Endometrial microvascular endothelial cells (primary cell): Measurements from ENCODE around the gene BAZ1B. TPM values are rescaled to one million over a fixed set of nuclear protein-coding genes. Genes with fewer than 3 reads are reported as not detected.
"Not testable (repeated sequence)": the region's sequence is repeated elsewhere in the genome, so short reads cannot be mapped to it uniquely, and the experiment has no call there.

Experiments
- in situ Hi-C: cut with HindIII; loops from 2 replicates; pipeline ENCODE4 v1.10.0; 2017; ENCODE audit warnings: low sequenced_read_pairs, low pct_unique_long_range_greater_than_20kb; ENCODE audit errors: inconsistent ontology term
- total RNA-seq: library from RNA; depleted of rRNA; stranded (reverse); fragments of >200 nt; gene quantifications from one replicate; pipeline ENCODE4 v1.2.3, GENCODE V29; 2015; ENCODE audit errors: inconsistent ontology term

BAZ1B gene
- total RNA-seq, 1 donor from 2014 or later = 35.7 TPM

DNA sequence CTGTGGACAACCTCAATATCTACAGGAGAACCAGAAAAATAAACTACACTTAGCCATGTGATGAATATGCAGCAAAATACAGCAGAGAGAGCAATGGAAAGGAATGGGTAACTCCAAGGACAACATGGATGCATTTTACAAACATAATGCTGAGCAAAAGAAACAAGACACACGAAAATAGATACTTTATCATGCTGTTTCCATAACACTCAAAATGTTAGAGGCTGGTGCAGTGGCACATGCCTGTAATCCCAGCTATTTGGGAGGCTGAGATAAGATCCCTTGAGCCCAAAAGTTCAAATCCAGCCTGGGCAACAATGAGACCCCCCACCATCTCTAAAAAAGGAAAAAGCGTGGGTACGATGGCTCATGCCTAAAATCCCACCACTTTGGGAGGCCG is 27.1 kb upstream of the BAZ1B start:
- in situ Hi-C loops = no loop called here

DNA sequence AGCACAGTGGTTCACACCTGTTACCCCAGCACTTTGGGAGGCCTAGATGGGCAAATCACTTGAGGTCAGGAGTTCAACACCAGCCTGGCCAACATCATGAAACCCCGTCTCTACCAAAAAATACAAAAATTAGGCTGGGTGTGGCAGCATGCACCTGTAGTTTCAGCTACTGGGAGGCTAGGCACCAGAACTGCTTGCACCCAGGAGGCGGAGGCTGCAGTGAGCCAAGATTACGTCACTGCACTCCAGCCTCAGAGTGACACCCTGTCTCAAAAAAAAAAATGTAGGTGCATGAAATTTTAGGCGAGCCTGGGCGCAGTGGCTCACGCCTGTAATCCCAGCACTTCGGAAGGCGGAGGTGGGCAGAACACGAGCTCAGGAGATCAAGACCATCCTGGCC is 25.7 kb upstream of the BAZ1B start:
- in situ Hi-C loops = no loop called here

DNA sequence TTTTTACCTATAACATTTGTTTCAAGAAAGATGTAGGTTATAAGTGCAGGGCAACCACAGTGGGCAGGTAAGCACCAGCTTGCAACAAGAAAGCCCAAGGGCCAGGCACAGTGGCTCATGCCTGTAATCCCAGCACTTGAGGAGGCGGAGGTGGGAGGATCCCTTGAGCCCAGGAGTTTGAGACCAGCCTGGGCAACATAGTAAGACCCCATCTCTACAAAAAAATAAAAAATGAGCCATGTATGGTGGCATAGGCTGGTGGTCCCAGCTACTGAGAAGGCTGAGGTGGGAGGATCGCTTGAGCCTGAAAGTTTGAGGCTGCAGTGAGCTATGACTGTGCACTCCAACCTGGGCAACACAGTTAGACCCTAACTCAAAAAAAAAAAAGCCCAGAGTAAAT is 22.6 kb upstream of the BAZ1B start:
- in situ Hi-C loops = no loop called here

DNA sequence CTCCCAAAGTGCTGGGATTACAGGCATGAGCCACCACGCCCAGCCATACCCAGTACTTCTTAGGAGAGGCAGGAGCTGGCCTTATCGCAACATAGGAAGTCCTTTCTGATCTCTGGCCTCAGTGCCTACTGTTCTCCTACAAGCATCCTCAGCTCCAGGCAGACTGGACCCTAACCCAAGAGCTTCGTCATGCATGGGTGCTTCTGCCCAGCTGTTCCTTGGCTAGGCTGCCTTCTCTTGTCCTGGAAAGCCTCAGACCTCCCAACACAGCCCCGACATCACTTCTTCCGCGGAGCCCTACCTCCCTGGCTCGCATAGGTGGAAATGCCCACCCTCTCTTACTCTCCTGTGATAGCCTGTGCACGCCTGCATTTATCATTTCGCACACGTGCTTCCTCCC is 19.6 kb upstream of the BAZ1B start:
- in situ Hi-C loops = no loop called here

DNA sequence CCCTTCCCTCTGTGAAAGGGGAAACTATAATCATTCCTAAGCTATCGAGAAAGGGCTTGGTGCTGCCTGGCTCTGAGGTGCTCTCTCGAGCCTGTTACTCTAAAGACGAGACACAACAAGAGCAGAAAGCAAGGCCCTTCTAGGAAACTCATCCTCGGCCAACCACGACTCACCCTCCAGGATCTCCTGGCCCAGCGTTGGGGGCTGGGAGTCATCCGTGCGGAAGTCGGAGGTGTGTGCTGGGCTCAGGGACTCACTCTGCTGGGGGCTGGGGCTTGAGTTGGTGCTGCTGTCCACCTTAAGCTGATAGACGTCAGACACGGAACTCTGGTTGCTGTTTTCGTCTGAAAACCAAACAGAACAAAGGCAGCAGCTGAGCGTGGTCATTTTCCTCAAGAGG is 17.6 kb upstream of the BAZ1B start:
- in situ Hi-C loops = no loop called here

DNA sequence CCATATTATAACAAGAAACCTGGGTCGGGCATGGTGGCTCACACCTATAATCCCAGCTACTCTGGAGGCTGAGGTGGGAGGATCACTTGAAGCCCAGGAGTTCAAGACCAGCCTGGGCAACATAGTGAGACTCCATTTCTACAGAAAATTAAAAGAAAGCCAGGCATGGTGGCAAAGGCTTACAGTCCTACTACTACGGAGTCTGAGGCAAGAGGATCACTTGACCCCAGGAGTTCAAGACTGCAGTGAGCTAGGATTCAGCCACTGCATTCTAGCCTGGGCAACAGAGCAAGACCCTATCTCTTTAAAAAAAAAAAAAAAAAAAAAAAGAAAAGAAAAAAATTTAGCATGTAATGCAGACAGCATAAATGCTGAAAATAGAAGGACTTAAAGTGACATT is 16.4 kb upstream of the BAZ1B start:
- in situ Hi-C loops = not testable (repeated sequence)

DNA sequence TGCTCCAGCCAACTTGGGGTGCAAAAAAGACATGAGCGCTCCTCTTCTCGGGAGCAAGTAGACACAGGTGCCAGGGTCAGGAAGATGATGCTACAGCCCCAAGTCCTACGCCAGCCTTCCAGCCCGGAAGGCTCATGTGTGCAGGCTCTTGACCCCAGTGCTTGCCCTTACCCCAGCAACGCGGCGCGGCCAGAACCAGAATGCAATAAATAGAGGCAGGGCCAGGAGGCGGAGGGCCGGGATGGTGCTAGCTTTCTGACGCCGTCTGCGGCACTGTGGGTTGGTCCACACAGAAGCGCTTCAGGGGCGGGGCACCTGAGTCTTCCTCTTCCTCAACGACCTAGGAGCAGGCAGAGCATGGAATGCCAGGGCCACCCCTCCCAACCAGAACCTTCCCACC is 15.0 kb upstream of the BAZ1B start:
- in situ Hi-C loops = no loop called here

DNA sequence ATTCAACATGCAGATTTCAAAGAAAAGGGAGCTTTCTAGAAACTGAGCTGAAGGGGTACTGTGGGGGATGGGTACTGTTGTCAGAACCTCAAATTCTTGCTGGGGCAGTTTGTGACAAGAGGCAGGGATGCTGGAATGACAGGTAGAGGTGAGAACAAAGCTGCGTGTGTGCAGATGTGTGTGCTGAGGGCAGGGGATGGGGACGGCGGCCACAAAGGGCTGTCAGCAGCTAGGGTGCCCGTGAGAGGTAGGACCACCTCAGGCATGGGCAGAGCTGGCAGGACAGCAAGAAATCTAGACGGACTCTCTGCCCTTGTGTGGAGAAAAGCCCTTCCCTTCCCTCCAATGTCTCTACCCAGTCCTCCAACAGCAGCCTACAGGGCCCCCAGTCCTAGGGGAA is 14.4 kb upstream of the BAZ1B start:
- in situ Hi-C loops = no loop called here

DNA sequence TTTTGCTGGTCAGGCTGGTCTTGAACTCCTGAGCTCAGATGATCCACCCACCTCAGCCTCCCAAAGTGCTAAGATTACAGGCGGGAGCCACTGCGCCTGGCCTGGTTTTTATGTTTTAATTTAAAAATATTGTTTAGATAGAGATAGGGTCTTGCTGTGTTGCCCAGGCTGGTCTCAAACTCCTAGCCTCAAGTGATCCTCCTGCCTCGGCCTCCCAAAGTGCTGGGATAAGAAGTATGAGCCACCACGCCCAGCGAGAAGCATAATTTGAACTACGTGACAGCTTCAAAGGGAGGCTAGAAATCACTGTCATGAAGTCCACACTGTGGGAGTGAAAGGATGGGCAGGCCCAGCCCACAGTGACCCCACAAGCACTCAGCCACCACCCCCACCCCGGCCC is 13.8 kb upstream of the BAZ1B start:
- in situ Hi-C loops = not testable (repeated sequence)

DNA sequence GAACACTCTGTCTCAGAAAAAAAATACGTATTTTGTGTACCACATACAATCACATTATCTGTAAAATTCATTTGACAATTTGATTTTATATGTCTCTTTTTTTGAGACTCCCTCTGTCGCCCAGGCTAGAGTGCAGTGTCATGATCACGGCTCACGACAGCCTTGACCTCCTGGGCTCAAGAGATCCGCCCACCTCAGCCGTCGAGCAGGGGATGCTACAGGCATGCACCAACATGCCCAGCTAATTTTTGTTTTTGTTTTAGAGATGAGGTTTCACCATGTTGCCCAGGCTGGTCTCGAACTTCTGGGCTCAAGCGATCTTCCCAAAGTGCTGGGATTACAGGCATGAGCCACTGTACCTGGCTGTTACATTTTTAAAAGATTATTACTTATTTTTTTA is 11.6 kb upstream of the BAZ1B start:
- in situ Hi-C loops = no loop called here

DNA sequence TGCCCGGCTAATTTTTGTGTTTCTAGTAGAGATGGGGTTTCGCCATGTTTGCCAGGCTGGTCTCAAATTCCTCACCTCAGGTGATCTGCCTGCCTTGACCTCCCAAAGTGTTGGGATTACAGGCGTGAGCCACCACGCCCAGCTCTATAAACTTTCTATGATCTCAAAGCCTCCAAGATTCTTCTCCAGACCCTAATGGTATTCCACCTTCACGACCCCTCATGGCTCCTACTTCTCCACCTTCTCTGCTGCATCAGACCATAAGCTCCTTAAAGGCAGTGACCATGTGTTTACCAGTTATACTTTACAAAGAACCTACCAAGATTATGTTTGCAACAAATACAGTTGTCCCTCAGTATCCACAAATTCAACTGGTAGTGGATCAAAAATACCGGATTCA is 10.1 kb upstream of the BAZ1B start:
- in situ Hi-C loops = no loop called here

DNA sequence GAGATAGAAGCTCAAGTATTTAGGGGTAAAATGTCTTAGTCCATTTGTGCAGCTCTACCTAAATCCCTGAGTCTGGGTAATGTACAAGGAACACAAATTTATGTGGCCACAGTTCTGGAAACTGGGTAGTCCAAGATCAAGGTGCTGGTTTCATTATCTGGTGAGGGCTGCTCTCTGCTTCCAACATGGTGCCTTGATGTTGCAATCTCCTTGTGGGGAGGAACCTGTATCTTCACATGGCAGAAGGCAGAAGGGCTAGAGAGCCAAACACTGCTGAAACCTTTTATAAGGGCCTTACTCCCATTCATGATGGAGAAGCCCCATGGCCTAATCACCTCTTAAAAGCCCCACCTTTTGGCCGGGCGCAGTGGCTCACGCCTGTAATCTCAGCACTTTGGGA is 8.7 kb upstream of the BAZ1B start:
- in situ Hi-C loops = no loop called here

DNA sequence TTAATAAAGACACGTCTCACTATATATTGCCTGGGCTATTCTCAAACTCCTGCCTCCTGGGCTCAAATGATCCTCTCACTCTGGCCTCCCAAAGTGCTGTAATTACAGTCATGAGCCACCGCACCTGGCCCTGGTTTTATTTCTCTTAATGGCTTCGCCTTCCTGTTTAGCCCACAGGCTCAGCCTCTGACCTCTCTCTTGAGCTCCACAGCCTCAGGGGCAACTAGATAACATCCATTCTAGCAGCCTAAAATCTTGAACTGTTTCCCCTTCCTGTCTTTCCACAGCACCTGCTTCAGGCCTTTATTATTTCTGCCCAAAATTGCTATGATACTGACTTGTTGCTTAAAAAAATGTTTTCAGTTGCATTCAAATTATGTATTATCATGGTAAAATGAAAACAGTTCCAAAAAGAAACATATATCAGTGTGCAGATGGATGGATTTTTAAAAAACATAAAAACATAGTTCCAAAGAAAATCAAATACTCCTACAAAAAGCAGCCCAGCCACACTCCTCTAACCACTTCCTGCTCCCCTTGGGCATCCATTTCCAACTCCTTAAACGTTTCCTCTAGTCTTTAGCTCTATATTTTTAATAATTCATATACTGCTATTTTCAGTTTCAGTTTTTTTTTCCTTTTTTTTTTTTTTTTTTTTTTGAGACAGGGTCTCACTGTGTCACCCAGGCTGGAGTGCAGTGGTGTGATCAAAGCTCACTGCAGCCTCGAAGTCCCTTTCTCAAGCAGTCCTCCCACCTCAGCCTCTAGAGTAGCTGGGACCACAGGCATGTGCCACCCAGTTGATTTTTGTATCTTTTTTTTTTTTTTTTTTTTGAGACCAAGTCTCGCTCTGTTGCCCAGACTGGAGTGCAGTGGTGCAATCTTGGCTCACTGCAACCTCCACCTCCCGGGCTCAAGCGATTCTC is 5.1 kb upstream of the BAZ1B start:
- in situ Hi-C loops = no loop called here

DNA sequence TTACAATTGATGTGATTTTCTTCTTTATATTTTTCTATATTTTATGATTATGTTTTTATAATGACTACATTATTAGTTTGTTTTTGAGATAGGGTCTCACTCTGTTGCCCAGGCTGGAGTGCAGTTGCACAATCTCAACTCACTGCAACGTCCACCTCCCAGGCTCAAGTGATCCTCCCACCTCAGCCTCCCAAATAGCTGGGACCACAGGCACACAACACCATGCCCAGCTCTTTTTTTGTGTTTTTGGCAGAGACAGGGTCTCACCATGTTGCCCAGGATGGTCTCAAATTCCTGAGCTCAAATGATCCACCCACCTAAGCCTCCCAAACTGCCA is 4.0 kb upstream of the BAZ1B start:
- in situ Hi-C loops = not testable (repeated sequence)

DNA sequence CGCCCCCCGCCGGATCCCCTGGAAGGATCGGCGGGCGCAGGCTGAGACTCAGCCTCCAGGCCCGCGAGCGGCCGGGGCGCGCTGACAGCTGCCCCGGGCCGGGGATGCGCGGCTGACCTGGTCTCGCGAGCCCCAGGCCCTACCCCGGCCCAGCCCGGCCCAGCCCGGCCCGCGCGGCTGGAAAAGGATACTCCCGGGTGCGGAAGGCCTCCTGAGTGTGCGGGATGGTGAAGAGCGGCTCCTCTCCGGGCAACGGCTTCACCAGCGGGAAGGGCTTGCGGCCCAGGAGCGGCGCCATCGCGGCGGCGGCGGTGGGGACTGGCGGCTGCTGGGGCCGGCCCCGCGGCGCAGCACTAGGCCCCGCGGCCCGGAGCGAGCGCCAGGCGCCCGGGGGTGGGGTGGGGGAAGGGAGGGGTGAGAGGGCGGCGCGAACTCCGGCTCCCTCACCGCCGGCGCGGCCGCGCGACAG is 423 bp downstream of the BAZ1B start:
- in situ Hi-C loops = no loop called here

DNA sequence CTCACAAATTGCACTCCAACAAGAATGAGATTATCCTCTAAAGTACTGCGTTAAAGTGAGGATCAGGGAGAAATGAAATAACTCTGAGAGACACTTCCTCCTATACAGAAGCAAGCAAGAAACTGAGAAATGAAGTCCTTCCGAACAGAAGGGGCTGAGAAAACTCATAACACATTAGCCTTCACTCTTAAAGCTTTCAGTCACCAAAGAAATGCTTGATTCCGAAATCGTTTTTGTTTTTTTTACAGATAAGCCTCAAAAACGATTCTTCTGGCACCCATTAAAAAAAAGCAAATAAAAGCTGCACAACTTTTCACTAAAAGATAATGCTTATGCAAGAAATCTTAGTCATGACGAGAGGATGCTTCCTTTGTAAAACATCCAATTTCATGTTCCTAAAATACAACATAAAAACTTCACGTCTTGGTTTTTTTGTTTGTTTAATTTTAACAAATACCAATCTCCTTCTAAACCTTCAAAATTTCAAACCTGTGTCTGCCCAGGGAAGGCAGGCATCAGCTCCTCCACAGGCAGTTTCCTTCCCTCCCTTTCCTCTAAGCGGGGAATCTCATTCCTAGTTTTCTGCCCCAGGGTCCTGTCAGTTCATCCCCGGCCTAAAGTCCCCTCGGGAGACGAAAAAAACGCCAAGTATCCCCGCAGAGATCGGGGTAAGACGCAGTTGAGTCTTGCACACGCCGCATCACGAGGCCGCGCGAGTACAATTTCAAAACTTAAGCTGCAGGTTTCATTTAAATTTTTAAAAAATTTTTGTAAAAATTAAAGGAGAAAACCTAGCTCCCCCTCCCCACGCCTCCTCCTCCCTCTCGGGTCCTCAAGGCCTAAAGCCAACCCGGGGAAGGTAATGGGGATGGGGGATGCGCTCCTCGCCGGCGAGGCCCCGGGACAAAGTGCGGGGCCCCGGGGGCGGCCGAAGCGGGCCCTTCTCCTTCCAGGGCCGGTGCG is 1.1 kb downstream of the BAZ1B start:
- in situ Hi-C loops = no loop called here

DNA sequence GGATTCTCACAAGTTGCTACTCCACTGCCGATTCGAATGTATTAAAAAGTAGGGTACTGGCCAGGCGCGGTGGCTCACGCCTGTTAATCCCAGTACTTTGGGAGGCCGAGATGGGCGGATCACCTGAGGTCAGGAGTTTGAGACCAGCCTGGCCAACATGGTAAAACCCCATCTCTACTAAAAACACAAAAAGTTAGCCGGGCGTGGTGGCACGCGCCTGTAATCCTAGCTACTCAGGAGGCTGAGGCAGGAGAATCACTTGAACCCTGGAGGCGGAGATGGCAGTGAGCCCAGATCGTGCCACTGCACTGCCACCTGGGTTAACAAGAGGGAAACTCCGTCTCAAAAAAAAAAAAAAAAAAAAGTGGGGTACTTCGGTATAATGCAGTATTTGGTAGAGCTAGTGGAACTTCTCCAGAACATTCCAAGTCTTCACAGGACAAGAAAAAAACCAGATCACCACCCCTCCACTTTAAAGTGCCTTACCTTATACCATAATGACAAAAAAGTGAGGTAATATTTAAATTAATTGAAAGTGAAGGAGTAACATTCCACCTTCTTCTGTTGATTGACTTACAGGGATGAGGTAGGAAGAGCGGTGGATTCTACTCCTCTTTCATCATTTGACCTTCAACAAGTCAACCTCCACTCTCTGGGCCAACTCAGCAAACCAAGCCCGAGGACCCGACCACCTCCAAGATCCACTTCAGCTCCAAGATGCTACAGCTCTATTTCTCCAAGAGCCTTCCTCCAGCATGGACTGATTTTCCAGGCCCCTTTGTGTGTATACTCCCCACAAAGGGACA is 2.0 kb downstream of the BAZ1B start:
- in situ Hi-C loops = no loop called here

DNA sequence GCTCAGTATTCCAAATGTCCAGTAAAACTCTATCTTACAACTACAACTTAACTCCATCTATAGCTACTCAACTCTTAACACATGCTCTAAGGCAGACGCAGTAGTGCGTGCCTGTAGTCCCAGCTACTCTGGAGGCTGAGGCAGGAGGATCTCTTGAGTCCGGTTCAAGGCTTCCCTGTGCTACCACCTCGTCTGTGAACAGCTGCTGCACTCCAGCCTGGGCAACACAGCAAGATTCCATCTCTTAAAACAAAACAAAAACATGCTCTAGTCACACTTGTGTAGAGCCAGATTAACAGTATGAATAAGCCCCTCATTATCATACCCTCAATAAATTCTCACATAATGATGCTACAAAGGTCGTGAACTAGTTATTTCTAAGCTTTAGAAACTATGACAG is 3.6 kb downstream of the BAZ1B start:
- in situ Hi-C loops = no loop called here
